ENCODE data around the gene CPED1. TPM values are rescaled to one million over a fixed set of nuclear protein-coding genes. Genes with fewer than 3 reads are reported as not detected.
"Not testable (repeated sequence)": the region's sequence is repeated elsewhere in the genome, so short reads cannot be mapped to it uniquely, and the experiment has no call there.

The CPED1 gene
- total RNA-seq, 2 donors from 2014 or later: not detected

DNA sequence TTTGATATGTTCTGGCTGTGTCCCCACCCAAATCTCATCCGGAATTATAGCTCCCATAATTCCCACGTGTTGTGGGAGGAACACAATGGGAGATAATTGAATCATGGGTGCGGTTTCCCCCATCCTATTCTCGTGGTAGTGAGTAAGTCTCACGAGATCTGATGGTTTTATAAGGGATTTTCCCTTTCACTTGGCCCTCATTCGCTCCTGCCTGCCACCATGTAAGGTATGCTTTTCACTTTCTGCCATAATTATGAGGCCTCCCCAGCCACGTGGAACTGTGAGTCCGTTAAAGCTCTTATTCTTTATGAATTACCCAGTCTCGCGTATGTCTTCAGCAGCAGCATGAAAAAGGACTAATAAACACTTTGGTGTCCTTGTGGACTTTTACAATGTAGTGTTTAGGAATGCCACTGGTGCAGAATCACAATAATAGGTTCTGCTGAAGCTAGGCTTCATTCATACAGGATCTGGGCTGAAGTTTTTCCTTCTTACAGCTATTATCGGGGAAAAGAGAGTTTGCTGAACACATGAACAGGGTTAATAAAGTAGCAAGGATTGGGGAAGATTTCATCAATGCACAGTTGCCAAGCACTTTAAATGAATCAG is 74.3 kb downstream of the CPED1 start:
- H3K27ac Mint-ChIP-seq: no peak overlapping the region

DNA sequence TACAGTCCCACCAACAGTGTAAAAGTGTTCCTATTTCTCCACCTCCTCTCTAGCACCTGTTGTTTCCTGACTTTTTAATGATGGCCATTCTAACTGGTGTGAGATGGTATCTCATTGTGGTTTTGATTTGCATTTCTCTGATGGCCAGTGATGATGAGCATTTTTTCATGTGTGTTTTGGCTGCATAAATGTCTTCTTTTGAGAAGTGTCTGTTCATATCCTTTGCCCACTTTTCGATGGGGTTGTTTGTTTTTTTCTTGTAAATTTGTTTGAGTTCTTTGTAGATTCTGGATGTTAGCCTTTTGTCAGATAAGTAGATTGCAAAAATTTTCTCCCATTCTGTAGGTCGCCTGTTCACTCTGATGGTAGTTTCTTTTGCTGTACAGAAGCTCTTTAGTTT is 79.2 kb downstream of the CPED1 start:
- H3K4me1 Mint-ChIP-seq; ATAC-seq (replicated peaks); H3K4me3 Mint-ChIP-seq; H3K27ac Mint-ChIP-seq; H3K9me3 Mint-ChIP-seq; H3K36me3 Mint-ChIP-seq (ENCODE audit: low read depth): not testable (repeated sequence)
- H3K27me3 Mint-ChIP-seq: peaks cover 30% of the 10 kb centered on the region

More for the DNA sequence above, 74.3 kb downstream of the CPED1 start:
- no peak for ATAC-seq (replicated peaks)
- H3K27me3 Mint-ChIP-seq: peaks cover 18% of the 10 kb centered on the region
- H3K36me3 Mint-ChIP-seq (ENCODE audit: low read depth): no peaks in the 10 kb centered on the region
- no peaks in the 10 kb centered on the region for H3K4me1 Mint-ChIP-seq
- H3K9me3 Mint-ChIP-seq: no peaks in the 10 kb centered on the region
- H3K4me3 Mint-ChIP-seq: no peak overlapping the region

DNA sequence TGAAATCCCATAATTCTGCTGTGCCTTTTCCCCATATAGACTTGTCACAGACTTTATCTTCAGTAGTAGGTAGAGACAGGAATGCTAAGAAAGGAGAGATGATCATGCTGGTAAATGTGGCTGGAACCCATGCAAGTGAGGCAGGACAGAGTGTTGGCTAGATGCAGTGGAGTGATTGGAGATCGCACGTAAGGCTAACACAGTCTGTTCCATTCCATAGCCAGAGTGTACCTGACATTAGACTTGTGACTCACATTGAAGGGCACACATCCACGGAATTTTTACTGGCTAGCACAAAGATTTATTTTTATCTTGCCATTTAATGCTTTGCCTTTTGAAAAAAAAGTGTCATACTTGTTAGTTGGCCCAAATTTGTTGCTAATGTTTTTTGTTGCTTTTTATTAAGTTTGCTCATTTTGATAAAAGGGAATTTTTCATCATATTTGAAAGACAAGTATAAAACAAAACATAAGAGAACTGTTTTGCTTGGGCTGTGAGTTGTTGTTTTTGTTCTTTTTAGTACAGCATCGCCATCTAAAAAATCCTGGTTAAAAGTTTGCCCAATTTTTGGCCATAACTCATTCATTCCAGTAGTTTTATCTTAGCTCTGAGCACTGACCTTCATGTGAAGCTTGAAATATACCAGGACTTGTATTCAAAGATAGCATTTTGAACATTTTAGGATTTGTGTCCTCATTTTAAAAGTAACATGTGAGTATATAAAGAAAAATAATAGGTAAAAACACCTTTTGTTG is 81.0 kb downstream of the CPED1 start:
- Mint-ChIP-seq H3K27me3 (peaks cover 29% of the 10 kb centered on the region), H3K4me3 (no peak overlapping the region), H3K4me1 (no peaks in the 10 kb centered on the region), H3K27ac (no peak overlapping the region), H3K9me3 (no peaks in the 10 kb centered on the region), H3K36me3 (ENCODE audit: low read depth) (no peaks in the 10 kb centered on the region)
- no peak for ATAC-seq (replicated peaks)

DNA sequence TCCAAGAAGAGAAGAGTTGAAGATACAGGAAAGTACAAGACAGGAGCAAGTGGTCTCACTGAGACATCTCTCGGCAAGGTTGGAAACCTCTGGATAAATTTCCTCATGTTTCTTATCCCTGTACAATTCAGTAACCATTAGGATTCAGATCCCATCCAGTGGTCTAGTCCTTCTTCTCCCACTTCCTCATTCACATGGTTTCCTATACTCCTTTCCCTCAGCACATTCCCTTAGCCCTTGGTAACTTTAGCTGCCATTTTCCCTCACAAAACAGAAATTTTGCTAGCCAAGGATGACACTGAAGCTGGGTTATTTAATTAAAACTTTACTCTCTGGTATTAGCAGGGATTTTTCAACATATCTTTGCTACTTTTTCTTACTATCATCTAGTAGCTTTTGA is 82.6 kb downstream of the CPED1 start:
- no peak overlapping the region for H3K4me3 Mint-ChIP-seq
- no peaks in the 10 kb centered on the region for H3K4me1 Mint-ChIP-seq

DNA sequence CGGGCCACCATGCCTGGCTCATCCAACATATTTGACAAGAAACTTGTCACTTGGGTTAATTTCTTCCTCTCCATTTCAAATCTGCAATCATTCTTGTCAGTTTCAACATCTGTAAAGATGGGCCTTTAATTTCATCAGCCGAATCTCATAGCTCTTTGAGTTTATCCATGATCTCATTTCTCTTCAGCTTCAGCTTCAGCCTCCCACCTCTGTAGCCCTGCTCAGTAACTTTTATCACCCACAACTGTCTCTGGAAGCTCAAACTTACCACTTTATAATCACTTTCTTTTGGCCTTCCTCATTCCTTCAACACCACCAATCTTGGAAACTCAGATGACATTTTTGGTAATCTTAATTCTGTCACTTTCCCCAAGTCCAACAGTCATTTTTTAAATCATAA is 83.2 kb downstream of the CPED1 start:
- Mint-ChIP-seq H3K27ac (no peak overlapping the region), H3K36me3 (ENCODE audit: low read depth) (no peaks in the 10 kb centered on the region), H3K9me3 (no peaks in the 10 kb centered on the region), H3K27me3 (peaks cover 30% of the 10 kb centered on the region), H3K4me3 (no peak overlapping the region), H3K4me1 (no peaks in the 10 kb centered on the region)
- ATAC-seq (replicated peaks): no peak

More for the DNA sequence above, 82.6 kb downstream of the CPED1 start:
- Mint-ChIP-seq H3K9me3 (no peaks in the 10 kb centered on the region), H3K27ac (no peak overlapping the region), H3K27me3 (peaks cover 33% of the 10 kb centered on the region), H3K36me3 (ENCODE audit: low read depth) (no peaks in the 10 kb centered on the region)
- no peak for ATAC-seq (replicated peaks)

DNA sequence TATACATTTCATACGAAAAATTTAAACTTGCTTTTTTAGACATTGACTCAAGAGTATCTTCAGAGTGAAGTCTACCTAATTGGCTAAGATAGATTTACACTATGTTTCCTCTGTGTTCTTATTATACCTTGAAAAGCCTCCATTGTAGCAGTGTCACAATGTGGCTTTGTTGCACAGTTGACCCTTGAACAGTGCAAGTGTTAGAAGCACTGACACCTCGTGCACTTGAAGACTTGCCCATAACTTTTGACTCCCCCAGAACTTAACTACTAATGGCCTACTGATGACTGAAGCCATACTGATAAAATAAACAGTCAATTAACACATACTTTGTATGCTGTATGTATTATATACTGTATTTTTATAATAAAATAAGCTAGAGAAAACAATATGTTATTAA is 84.3 kb downstream of the CPED1 start:
- H3K27ac Mint-ChIP-seq: no peak overlapping the region
- no peaks in the 10 kb centered on the region for H3K36me3 Mint-ChIP-seq (ENCODE audit: low read depth)
- peaks cover 33% of the 10 kb centered on the region for H3K27me3 Mint-ChIP-seq
- no peak overlapping the region for H3K4me3 Mint-ChIP-seq
- H3K4me1 Mint-ChIP-seq: no peaks in the 10 kb centered on the region
- ATAC-seq (replicated peaks): no peak
- no peaks in the 10 kb centered on the region for H3K9me3 Mint-ChIP-seq

DNA sequence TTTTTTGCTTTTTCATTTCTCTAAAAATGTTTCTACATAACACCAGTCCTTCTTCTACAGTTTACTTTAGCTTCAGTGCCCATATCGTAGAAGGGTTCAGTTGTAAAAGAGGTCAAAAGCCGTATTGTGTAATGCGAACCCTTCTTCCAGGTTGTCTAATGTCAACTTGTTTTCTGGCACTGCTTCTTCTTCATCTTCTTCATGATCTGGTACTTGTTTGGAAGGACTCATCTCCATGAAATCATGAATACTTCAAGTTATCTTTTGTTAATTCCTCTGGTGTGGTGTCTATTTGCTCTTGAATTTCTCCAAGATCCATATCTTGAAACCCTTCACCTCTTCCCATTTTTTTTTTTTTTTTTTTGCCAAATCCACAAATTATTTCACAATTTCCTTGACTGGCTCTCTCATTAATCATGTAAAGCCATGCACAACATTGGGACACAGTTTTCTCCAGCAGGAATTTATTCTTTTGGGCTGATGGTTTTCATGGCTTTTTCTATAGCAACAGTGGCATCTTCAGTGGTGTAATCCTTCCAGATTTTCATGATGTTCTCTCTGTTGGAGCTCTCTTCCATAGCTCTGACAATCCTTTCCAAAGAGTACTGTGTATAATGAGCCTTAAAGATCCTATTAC is 85.1 kb downstream of the CPED1 start:
- ATAC-seq (replicated peaks): no peak
- Mint-ChIP-seq H3K9me3 (no peaks in the 10 kb centered on the region), H3K27me3 (peaks cover 36% of the 10 kb centered on the region), H3K27ac (no peak overlapping the region), H3K36me3 (ENCODE audit: low read depth) (no peaks in the 10 kb centered on the region), H3K4me3 (no peak overlapping the region), H3K4me1 (no peaks in the 10 kb centered on the region)

DNA sequence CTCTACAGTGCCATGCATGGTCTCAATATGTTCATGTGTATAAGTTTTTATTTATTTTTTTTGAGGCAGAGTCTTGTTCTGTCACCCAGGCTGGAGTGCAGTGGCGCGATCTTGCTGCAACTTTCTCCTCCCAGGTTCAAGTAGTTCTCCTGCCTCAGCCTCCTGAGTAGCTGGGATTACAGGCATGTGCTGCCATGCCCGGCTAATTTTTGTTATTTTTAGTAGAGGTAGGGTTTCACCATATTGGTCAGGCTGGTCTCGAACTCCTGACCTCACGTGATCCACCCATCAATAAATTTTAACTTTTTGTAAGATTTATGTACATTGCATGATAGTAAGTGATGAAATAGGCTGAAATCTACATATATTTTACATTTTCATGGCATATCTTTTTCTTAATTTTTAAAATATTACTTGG is 86.9 kb downstream of the CPED1 start:
- peaks cover 32% of the 10 kb centered on the region for H3K27me3 Mint-ChIP-seq
- not testable (repeated sequence) for ATAC-seq (replicated peaks); H3K9me3 Mint-ChIP-seq; H3K36me3 Mint-ChIP-seq (ENCODE audit: low read depth); H3K27ac Mint-ChIP-seq; H3K4me1 Mint-ChIP-seq; H3K4me3 Mint-ChIP-seq

DNA sequence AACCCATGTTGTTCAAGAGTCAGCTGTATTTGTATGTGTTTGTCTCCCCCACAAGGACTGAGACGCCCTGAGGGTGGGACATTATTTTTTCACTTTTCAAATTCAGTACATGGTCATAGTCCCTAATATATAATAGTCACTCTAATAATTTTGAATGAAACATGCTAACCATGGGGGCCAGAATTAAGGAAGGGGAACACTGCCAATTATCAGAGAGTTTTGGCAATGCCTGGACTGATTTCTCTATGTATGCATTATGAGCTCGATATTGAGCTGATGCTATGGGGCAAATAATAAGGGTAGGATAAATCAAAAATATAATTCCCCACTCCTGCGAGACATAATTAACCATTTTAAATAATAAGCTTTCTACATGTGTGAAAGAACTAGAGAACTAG is 87.4 kb downstream of the CPED1 start:
- ATAC-seq (replicated peaks): no peak
- Mint-ChIP-seq H3K27ac (no peak overlapping the region), H3K4me3 (no peak overlapping the region), H3K9me3 (no peaks in the 10 kb centered on the region), H3K4me1 (no peaks in the 10 kb centered on the region), H3K27me3 (peaks cover 28% of the 10 kb centered on the region), H3K36me3 (ENCODE audit: low read depth) (no peaks in the 10 kb centered on the region)

DNA sequence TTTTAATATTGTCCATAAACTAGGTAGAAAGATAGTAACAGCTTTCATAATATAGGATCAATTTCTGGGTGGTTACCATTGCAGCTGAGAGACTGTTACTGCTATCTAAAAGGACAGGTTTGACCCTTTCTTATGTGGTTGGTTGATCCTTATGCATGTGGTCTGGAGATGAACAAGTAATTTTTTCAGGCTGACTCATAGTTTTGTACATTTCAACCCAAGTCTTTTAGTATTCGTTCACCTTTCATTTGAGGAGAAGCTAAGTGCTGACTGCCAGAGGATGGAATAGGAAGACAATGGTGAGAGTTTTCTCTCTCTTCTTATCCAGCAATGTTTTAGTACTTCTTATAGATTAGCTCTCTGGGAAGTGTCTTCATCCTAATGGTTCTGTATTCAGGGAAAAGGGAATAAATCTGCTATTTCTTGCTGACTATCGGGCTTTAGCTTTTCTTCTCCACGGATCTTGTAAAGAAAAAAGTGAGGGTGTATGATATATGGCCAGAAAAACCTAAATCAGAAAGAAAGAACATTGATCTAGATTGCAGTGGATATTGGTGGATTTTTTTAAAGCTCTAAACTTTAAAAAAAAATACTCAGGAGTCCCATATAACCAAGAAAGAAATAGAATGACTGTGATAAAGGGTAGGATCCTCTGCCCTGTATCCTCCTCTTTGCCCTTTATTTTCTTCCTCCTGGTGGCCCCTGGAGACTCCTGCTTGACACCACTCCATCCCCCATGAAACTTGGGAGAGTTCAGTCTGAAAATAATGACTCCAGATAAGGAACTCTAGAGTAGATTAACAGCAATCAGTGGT is 88.0 kb downstream of the CPED1 start:
- Mint-ChIP-seq H3K27me3 (peaks cover 30% of the 10 kb centered on the region), H3K36me3 (ENCODE audit: low read depth) (no peaks in the 10 kb centered on the region), H3K9me3 (no peaks in the 10 kb centered on the region), H3K4me3 (no peak overlapping the region), H3K27ac (no peak overlapping the region), H3K4me1 (no peaks in the 10 kb centered on the region)
- ATAC-seq (replicated peaks): peak; percentile 53

DNA sequence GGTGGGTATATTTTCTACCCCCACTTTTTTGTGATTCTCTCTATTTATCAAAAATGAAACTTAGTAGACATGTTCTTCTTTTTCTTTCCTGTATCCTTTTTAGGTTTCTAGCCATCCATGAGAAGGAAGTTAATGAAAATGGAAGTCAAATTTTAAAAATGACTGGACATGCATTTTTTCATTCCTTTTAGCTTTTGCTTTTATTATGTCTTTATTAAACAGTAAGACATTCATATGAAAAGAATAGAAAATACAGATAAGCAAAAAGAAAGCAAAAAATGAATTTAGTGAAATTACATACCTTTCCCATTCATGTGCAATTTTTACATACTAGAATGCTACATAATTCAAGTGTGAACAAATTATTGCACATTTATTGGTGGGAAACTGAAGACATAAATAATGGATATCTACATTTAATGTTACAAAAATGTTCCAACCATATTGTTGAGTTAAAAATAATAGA is 88.7 kb downstream of the CPED1 start:
- no peak for ATAC-seq (replicated peaks)
- peaks cover 25% of the 10 kb centered on the region for H3K27me3 Mint-ChIP-seq

DNA sequence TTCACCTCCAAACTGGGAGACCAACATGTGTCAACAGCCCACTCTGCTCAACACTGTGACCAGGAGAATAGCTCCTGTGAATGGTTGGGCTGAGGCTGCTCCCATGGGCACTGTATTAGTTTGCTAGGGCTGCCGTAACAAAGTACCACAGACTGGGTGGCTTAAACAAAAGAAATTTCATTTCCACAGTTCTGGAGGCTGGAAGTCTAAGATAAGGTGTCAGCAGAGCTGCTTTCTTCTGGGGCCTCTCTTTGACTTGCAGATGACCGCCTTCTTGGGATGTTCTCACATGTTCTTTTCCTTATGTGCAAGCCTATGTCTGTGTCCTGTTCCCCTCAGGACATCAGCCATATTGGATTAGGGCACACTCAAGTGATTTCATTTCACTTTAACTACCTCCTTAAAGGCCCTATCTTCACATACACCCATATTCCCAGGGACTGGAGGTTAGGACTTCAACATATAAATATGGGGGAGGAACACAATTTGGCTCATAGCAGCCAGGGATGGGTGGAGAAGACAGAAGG is 90.3 kb downstream of the CPED1 start:
- no peaks in the 10 kb centered on the region for H3K4me1 Mint-ChIP-seq
- H3K27me3 Mint-ChIP-seq: peaks cover 22% of the 10 kb centered on the region

More for the DNA sequence above, 88.7 kb downstream of the CPED1 start:
- H3K4me1 Mint-ChIP-seq: no peaks in the 10 kb centered on the region
- H3K27ac Mint-ChIP-seq: no peak overlapping the region
- H3K9me3 Mint-ChIP-seq: no peaks in the 10 kb centered on the region
- H3K36me3 Mint-ChIP-seq (ENCODE audit: low read depth): no peaks in the 10 kb centered on the region
- no peak overlapping the region for H3K4me3 Mint-ChIP-seq

DNA sequence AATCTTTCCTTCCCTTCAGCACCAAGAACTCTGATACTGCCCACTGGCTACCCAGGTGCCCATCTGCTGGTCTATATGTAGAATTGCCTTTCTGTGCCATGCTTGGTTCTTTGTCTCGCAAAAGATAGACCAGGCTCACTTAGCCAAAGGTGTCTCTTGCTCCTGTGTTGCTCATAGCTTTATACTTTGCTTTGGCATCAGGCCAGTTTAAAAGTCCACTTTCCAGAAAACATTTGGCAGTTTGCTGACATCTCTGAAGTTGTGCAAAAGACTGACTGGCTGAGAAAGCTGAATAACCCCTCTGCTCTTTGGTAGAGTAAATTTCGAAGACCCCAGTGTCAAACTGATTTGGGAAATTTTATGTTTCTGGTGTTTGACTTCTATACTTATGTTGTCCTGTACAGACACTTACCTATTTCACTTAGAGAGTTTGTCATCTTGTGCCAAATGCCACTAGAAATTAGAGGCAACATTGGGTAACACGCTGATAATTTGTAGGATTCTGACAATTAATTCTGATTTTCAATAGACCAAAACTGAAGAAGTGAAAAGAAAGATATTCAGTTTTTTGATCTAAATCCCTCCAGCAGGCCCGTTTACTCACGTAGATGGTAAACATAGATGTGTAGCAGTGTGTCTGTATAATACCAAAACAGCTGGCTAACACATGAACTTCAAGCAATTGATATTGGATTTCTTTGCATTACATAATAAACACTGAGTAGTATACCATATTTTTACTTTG is 91.1 kb downstream of the CPED1 start:
- H3K4me1 Mint-ChIP-seq: no peaks in the 10 kb centered on the region
- H3K36me3 Mint-ChIP-seq (ENCODE audit: low read depth): no peaks in the 10 kb centered on the region
- H3K27me3 Mint-ChIP-seq: peaks cover 17% of the 10 kb centered on the region
- H3K4me3 Mint-ChIP-seq: no peak overlapping the region
- H3K27ac Mint-ChIP-seq: no peak overlapping the region
- ATAC-seq (replicated peaks): no peak
- no peaks in the 10 kb centered on the region for H3K9me3 Mint-ChIP-seq

More for the DNA sequence above, 90.3 kb downstream of the CPED1 start:
- ATAC-seq (replicated peaks): no peak
- H3K9me3 Mint-ChIP-seq: no peaks in the 10 kb centered on the region
- no peaks in the 10 kb centered on the region for H3K36me3 Mint-ChIP-seq (ENCODE audit: low read depth)
- H3K27ac Mint-ChIP-seq: no peak overlapping the region
- H3K4me3 Mint-ChIP-seq: no peak overlapping the region
